Endothelial cell of umbilical vein (primary cell): Measurements from ENCODE around the gene B4GALT5. TPM values are rescaled to one million over a fixed set of nuclear protein-coding genes. Genes with fewer than 3 reads are reported as not detected.

Experiments
- BruUV-seq: library from RNA; stranded (reverse); fragments of 400-500 nt; replicated peaks from 2 replicates; lab custom pipeline; 2021; lab: Mats Ljungman, UMichigan
- CTCF ChIA-PET: fragments of 300-600, 350-600 bp; sonication (Branson Sonifier 250); formaldehyde crosslinking; loops from one replicate; lab custom pipeline; 2021; ENCODE audit warnings: antibody characterized with exemption, inconsistent platforms; lab: Charles Lee
- POLR2A ChIA-PET: fragments of 300-600, 350-600 bp; sonication (Branson Sonifier 250); formaldehyde crosslinking; loops from one replicate; lab custom pipeline; 2021; ENCODE audit warnings: antibody characterized with exemption, inconsistent platforms; lab: Charles Lee
- DNase-seq: peaks from one replicate; pipeline ENCODE4 v3.0.0-alpha.2; 2011; ENCODE audit warnings: low read depth, low spot score
- FAIRE-seq: peaks from 2 replicates; lab custom pipeline; 2011; peaks lifted over from hg19 to GRCh38; lab: Jason Lieb, UNC
- H2AFZ ChIP-seq: 2 replicates; pipeline ENCODE4 v1.6.0; 2012; ENCODE audit warnings: low read depth, low read length, control low read depth, inconsistent platforms
- H3K27ac ChIP-seq: 2 replicates; pipeline ENCODE4 v1.5.1; 2011; ENCODE audit warnings: low read depth, mild to moderate bottlenecking, control low read depth, low read length, moderate library complexity; ENCODE audit not compliant: insufficient read depth
- H3K27me3 ChIP-seq, 2 experiments: 2 replicates each; pipeline versions ENCODE4 v1.6.0 to v1.6.1; 2011; ENCODE audit warnings: low read length in 2 of 2, mixed read lengths in 1 of 2; ENCODE audit not compliant: control insufficient read depth in 2 of 2, insufficient read depth in 2 of 2
- H3K36me3 ChIP-seq, 2 experiments: 2 replicates in 1 of 2; 3 replicates in 1 of 2; pipeline ENCODE4 v1.5.1; 2011; ENCODE audit warnings: low read length in 2 of 2, mild to moderate bottlenecking in 1 of 2, moderate library complexity in 1 of 2; ENCODE audit not compliant: control insufficient read depth in 2 of 2, insufficient read depth in 2 of 2; ENCODE audit errors: extremely low read depth in 1 of 2
- H3K4me1 ChIP-seq: 3 replicates; pipeline ENCODE4 v1.5.1; 2011; ENCODE audit warnings: mild to moderate bottlenecking, low read length; ENCODE audit not compliant: control insufficient read depth, insufficient read depth; ENCODE audit errors: extremely low read depth
- H3K4me2 ChIP-seq: 2 replicates; pipeline ENCODE4 v1.6.1; 2011; ENCODE audit warnings: low read length, control low read depth, mixed read lengths; ENCODE audit not compliant: insufficient read depth
- H3K4me3 ChIP-seq, 3 experiments: fragments of 200-600 bp in 1 of 3; sonication (generic), shearing (Covaris generic) in 1 of 3; replicated peaks in 1 of 3; 2 replicates each; pipeline ENCODE4 v1.5.1; 2011 to 2016; ENCODE audit warnings: control low read depth in 3 of 3, low read length in 3 of 3, mild to moderate bottlenecking in 2 of 3, inconsistent platforms in 1 of 3, low read depth in 1 of 3, moderate library complexity in 1 of 3; ENCODE audit not compliant: insufficient read depth in 1 of 3
- H3K79me2 ChIP-seq: 2 replicates; pipeline ENCODE4 v1.6.0; 2012; ENCODE audit warnings: low read length, inconsistent platforms; ENCODE audit not compliant: control insufficient read depth, insufficient read depth
- H3K9ac ChIP-seq: replicated peaks from 2 replicates; pipeline ENCODE3; 2011; ENCODE audit warnings: low read length, control low read depth; ENCODE audit not compliant: insufficient read depth; ENCODE audit errors: extremely low read depth
- H3K9me1 ChIP-seq: replicated peaks from 3 replicates; pipeline ENCODE4 v1.6.0; 2011; ENCODE audit warnings: mild to moderate bottlenecking, low read length; ENCODE audit not compliant: control insufficient read depth, insufficient read depth; ENCODE audit errors: extremely low read depth
- H3K9me3 ChIP-seq: replicated peaks from 2 replicates; pipeline ENCODE4 v1.5.1; 2012; ENCODE audit warnings: low read length, inconsistent platforms; ENCODE audit not compliant: control insufficient read depth, insufficient read depth
- H4K20me1 ChIP-seq: replicated peaks from 2 replicates; pipeline ENCODE3; 2011; ENCODE audit warnings: mild to moderate bottlenecking, low read length; ENCODE audit not compliant: control insufficient read depth, insufficient read depth; ENCODE audit errors: extremely low read depth
- EZH2 ChIP-seq: IDR thresholded peaks from 2 replicates; pipeline ENCODE4 v1.6.1; 2012; ENCODE audit warnings: borderline replicate concordance, low read depth, mild to moderate bottlenecking, moderate library complexity, low read length, inconsistent platforms; ENCODE audit not compliant: severe bottlenecking
- FOS ChIP-seq: IDR thresholded peaks from 2 replicates; pipeline ENCODE4 v1.6.1; 2011; ENCODE audit warnings: mild to moderate bottlenecking, low read length, moderate library complexity, borderline replicate concordance; ENCODE audit not compliant: insufficient read depth
- GATA2 ChIP-seq: IDR thresholded peaks from 2 replicates; pipeline ENCODE4 v1.7.0; 2011; ENCODE audit warnings: low read depth, mild to moderate bottlenecking, moderate library complexity, mixed read lengths, low read length; ENCODE audit not compliant: insufficient read length, insufficient read depth
- JUN ChIP-seq: IDR thresholded peaks from 2 replicates; pipeline ENCODE4 v1.6.1; 2011; ENCODE audit warnings: borderline replicate concordance, low read depth; ENCODE audit not compliant: insufficient read length, insufficient read depth
- MYC ChIP-seq: IDR thresholded peaks from one replicate; pipeline ENCODE4 v1.6.1; 2011; ENCODE audit warnings: mild to moderate bottlenecking, low read depth, low read length
- POLR2A ChIP-seq: IDR thresholded peaks from 2 replicates; pipeline ENCODE4 v1.6.1; 2012; ENCODE audit warnings: low read depth, mild to moderate bottlenecking, control low read depth, low read length
- POLR2AphosphoS5 ChIP-seq: IDR thresholded peaks from 2 replicates; pipeline ENCODE4 v1.6.1; 2012; ENCODE audit warnings: low read depth, mild to moderate bottlenecking, control low read depth, low read length, moderate library complexity; ENCODE audit not compliant: insufficient read depth
- dilution Hi-C: fragments of 300-500 bp; cut with MboI; formaldehyde crosslinking; loops from one replicate; pipeline ENCODE4 v1.15.0; 2019; ENCODE audit warnings: low sequenced_read_pairs; ENCODE audit not compliant: extremely low pct_ligation_motif_present
- intact Hi-C: fragments of 100-400 bp; cut with micrococcal nuclease; formaldehyde crosslinking; loops from one replicate; pipeline ENCODE4 v1.10.0; 2022
- polyA plus RNA-seq, 4 experiments: library from polyadenylated mRNA; depleted of rRNA in 3 of 4; stranded (reverse) in 3 of 4; unstranded in 1 of 4; fragments of >200 nt; gene quantifications; 2 replicates each; pipeline versions ENCODE4 v1.2.1 to v1.2.3, GENCODE V29; 2011 to 2012; ENCODE audit warnings: missing spikeins in 1 of 4
- total RNA-seq: library from RNA; stranded (reverse); gene quantifications from 2 replicates; pipeline ENCODE4 v1.2.3, GENCODE V29; 2021
- TF ChIP-seq, protein P1 (sequence below), 2 donors: IDR thresholded peaks; 1 replicate in 1 of 2; 2 replicates in 1 of 2; pipeline ENCODE4 v1.5.1; 2011; ENCODE audit warnings: low read length in 2 of 2, mild to moderate bottlenecking in 2 of 2, moderate library complexity in 2 of 2, control low read depth in 1 of 2, inconsistent platforms in 1 of 2, low read depth in 1 of 2; ENCODE audit not compliant: insufficient read depth in 1 of 2; ENCODE audit errors: extremely low read depth in 1 of 2
- TF ChIP-seq, protein P2 (sequence below): IDR thresholded peaks from 2 replicates; pipeline ENCODE4 v1.6.1; 2011; ENCODE audit not compliant: insufficient read depth, insufficient read length

B4GALT5 gene
- total and polyA plus RNA-seq, 2 donors (not counting 3 experiments of a cell fraction or from before 2014, with no cell fraction given): 54.4 to 70.1 TPM

GRCh38 chr20:49633643-49634042, 80.0 kb downstream of the B4GALT5 start:
- FAIRE-seq: no peak
- H3K4me3 ChIP-seq: no peak overlapping the region
- H3K4me2 ChIP-seq: no peak overlapping the region
- intact Hi-C loops: no loop called here
- H2AFZ ChIP-seq: no peak overlapping the region
- H3K9ac ChIP-seq: no peak overlapping the region
- BruUV-seq: no TSS peak
- H4K20me1 ChIP-seq: no peaks in the 10 kb centered on the region
- H3K27me3 ChIP-seq: no peaks in the 10 kb centered on the region
- H3K27ac ChIP-seq: no peak overlapping the region
- no peak for DNase-seq
- CTCF ChIA-PET: interaction anchor here (0.9 kb wide), 1 partner anchor 212 kb away, joined by 4 read pairs; no protein-coding TSS in a partner anchor
- POLR2A ChIA-PET: no interaction called here
- TF ChIP-seq MYC: no peak
- TF ChIP-seq, protein P1, sequence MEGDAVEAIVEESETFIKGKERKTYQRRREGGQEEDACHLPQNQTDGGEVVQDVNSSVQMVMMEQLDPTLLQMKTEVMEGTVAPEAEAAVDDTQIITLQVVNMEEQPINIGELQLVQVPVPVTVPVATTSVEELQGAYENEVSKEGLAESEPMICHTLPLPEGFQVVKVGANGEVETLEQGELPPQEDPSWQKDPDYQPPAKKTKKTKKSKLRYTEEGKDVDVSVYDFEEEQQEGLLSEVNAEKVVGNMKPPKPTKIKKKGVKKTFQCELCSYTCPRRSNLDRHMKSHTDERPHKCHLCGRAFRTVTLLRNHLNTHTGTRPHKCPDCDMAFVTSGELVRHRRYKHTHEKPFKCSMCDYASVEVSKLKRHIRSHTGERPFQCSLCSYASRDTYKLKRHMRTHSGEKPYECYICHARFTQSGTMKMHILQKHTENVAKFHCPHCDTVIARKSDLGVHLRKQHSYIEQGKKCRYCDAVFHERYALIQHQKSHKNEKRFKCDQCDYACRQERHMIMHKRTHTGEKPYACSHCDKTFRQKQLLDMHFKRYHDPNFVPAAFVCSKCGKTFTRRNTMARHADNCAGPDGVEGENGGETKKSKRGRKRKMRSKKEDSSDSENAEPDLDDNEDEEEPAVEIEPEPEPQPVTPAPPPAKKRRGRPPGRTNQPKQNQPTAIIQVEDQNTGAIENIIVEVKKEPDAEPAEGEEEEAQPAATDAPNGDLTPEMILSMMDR (IDR thresholded peaks at IDR 0.05; ENCODE audit: extremely low read depth in 1 of 2, insufficient read depth in 1 of 2, low read depth in 1 of 2, low read length in 2 of 2): no peak
- TF ChIP-seq FOS: no peak
- TF ChIP-seq JUN: no peak
- TF ChIP-seq POLR2AphosphoS5: no peak
- no peak for TF ChIP-seq GATA2
- TF ChIP-seq EZH2: no peak
- no peak for TF ChIP-seq POLR2A
- TF ChIP-seq, protein P2, sequence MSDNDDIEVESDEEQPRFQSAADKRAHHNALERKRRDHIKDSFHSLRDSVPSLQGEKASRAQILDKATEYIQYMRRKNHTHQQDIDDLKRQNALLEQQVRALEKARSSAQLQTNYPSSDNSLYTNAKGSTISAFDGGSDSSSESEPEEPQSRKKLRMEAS: no peak
- no peaks in the 10 kb centered on the region for H3K9me1 ChIP-seq
- H3K79me2 ChIP-seq: no peaks in the 10 kb centered on the region
- H3K36me3 ChIP-seq: peaks cover 14 to 23% of the 10 kb centered on the region in 2 experiments
- H3K9me3 ChIP-seq: no peaks in the 10 kb centered on the region
- dilution Hi-C loops: no loop called here
- H3K4me1 ChIP-seq: no peaks in the 10 kb centered on the region
